Measurements from ENCODE around the gene CAMTA1. TPM values are rescaled to one million over a fixed set of nuclear protein-coding genes. Genes with fewer than 3 reads are reported as not detected.
A peak's percentile ranks its signal among the peaks of the same experiment; 100 is the strongest.

Gene CAMTA1
- total RNA-seq, 1 donor from 2014 or later = 67.9 TPM

DNA sequence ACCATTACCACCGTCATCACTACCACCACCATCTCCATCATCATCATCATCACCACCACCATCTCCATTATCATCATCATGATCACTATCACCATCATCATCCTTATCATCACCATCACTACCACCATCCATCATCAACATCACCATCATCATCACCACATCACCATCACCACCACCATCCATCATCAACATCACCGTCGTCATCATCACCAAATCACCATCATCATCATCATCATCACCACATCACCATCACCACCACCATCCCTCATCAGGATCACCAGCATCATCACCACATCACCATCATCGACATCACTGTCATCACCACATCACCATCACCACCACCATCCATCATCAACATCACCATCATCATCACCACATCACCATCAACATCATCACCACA lies 782.8 kb downstream of the CAMTA1 start:
- DNase-seq (ENCODE audit: low spot score) = no peak

DNA sequence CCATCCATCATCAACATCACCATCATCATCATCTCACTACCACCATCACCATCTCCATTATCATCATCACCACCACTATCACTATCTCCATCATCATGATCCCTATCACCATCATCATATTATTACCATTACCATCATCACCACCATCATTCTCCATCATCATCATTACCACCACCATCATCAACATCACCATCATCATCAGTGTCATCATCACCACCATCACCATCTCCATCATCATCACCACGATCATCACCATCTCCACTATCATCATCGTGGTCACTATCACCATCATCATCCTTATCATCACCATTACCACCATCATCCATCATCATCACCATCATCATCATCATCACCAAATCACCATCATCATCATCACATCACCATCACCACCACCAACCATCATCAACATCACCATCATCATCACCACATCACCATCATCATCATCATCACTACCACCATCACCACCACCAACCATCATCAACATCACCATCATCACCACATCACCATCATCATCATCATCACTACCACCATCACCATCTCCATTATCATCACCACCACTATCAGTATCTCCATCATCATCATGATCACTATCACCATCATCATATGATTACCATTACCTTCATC lies 783.8 kb downstream of the CAMTA1 start:
- DNase-seq (ENCODE audit: low spot score) = no peak

DNA sequence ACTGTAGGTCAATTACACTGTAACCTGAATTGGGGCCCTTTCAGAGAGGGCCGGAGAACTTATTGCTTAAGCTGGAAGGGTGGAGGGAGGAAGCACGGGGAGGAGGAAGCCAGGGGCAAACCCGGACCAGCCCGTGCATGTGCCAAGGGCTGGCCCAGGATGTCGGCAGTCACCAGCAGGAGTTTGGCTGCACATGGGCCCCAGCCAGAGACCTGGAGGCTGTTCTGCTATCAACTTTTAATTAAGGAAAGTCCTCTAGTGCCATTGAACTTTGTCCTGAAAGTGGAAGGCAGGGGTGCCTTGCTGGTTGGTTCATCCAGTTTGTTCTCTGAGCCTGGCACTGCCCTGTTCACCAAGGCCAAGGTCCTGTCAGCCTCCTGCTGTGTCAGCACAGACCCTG lies 785.1 kb downstream of the CAMTA1 start:
- DNase-seq (ENCODE audit: low spot score) = peak; percentile 56

- peak; percentile 86 for DNase-seq (ENCODE audit: low spot score)
Measured at GRCh38 chr1:7572654-7573152, 787.4 kb downstream of the CAMTA1 start.

- DNase-seq (ENCODE audit: low spot score) = no peak
Measured at GRCh38 chr1:7573481-7573880, 788.2 kb downstream of the CAMTA1 start.

DNA sequence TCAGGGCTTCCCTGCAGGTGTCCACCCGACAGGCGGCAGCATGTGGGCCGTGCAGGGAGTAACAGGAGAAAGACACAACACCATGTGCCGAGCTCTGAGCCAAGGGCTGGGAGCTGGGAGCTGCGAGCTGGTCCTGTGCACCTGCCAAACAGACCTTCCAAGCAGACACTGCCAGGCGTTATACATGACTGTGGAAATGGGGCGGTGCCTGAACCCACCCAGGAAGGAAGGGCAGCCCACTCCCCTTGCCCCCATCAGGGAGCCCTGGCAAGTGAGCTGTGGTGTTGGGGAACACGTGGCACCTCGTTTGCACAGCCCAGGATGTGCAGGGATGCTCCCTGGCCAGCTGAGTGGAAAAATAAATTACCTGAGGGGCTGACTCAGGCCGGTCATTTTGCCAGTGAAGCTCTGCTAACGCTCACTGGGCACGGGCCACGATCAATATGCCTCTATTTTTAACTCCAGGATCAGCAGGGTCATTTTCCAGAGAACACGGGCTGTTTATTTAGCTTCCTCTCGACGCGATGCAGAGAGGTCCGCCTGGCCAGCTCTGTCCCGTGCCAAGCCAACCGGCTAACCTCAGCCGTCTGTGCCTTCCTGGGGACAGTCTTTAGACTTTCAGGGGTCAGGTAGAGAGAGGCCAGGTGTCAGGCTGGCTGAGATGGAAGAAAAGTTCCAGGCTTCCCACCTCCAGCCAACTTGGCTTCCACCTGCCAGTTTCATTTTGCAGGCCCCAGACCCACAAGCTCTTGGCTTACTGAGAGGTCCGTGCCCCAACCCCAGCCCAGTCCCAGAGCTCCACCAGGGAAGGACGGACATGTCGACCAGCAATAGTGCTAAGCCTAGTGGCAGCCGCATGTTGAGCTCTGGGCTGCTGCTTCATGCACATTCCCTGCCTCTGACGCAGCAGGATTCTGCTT lies 789.1 kb downstream of the CAMTA1 start:
- DNase-seq (ENCODE audit: low spot score) = peak; percentile 91

- DNase-seq (ENCODE audit: low spot score) = no peak
Measured at GRCh38 chr1:7575041-7575400, 789.8 kb downstream of the CAMTA1 start.

DNA sequence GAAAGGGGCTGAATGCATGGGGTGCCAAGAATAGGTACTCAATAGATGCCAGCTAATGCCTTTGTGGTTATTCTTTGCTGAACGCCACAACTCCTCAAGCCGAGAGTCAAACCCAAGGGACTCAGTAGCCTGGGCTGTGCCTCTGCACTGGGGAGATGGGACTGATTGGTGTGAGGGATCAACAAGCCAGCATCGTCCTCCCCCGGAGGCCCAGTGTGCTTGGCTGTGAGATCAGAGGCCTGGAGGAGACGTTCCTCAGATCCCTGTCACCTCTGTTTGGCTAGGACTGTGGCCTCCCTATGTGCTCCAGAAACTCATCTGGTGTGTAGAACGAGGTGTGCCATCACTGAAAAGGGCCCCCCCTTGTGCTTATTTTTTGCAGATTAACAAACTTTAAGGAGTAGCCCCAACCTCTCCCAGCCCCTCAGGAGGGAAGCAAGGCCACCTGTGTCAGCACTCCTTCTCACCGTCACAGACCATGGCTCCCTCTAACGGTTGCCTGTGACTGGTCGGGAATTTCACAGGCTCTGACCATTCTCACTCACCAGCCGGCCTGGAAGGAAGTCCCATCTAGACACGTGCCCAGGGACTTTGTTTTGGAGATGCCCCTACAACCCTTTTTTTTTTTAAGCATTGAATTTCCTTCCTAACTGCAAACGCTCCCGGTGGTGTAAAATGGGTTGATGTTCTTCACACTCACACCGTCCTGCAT lies 791.8 kb downstream of the CAMTA1 start:
- peak; percentile 49 for DNase-seq (ENCODE audit: low spot score)

- DNase-seq (ENCODE audit: low spot score) = no peak
Measured at GRCh38 chr1:7578206-7578605, 793.0 kb downstream of the CAMTA1 start.

- DNase-seq (ENCODE audit: low spot score) = no peak
Measured at GRCh38 chr1:7579016-7579415, 793.8 kb downstream of the CAMTA1 start.

GRCh38 chr1:7579831-7580804 lies 794.9 kb downstream of the CAMTA1 start:
- DNase-seq (ENCODE audit: low spot score) = no peak

GRCh38 chr1:7580923-7581753 lies 795.9 kb downstream of the CAMTA1 start:
- no peak for DNase-seq (ENCODE audit: low spot score)

DNA sequence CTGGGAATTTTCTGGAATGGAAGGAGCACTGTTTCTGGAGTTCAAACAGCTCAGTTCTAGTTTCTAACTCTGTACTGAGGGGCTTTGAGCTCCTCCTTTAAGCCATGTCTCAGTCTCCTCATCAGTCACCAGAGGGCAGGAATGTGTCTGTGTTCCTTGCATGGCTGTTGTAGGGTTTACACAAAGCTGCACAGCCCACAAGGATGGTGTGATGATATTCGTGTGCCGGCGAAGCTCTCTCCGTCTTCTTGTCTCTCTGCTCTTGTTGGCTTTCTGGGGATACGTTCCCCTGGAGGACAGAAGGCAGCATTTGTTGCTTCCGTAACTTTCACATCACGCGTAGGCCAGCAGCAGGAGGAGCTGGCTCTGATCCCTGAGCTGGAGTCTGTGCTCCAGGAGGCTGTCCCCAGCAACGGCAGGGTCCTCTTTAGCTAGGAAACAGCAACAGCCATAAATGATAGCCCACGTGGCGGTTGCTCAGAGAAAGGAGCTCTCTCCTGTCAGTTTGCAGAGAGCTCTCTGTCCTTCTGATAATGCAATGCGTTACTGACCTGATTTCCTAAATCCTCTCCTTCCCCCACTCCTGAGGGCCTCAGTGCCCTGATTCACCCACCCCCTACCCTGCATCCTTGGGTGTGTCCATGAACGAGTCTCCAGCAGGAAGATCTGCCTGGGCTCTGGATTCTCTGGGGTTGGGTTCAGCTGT lies 796.7 kb downstream of the CAMTA1 start:
- DNase-seq (ENCODE audit: low spot score) = no peak

DNA sequence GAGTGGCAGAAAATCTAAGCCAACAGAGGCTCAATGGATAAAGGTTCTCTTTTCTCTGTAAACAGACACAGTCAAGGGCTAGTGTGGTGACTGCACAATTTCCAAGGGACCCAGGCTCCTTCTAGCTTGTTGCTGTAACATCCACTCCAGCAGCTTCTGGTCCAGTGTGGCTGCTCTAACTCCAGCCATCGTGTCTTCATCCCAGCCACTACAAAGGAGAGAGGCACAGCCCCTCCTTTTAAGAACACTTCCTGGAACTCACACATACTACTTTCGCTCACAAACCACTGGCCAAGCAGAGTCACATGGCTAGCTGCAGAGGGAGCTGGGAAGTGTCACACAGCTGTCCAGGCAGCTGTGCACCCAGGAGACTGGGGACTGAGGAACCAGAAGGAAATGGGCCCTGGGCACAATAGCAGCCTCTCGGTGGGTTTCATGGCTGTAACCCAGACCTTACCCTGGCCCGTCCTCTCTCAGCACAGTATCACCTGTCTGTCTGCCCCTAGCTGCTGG lies 797.3 kb downstream of the CAMTA1 start:
- DNase-seq (ENCODE audit: low spot score) = no peak

DNA sequence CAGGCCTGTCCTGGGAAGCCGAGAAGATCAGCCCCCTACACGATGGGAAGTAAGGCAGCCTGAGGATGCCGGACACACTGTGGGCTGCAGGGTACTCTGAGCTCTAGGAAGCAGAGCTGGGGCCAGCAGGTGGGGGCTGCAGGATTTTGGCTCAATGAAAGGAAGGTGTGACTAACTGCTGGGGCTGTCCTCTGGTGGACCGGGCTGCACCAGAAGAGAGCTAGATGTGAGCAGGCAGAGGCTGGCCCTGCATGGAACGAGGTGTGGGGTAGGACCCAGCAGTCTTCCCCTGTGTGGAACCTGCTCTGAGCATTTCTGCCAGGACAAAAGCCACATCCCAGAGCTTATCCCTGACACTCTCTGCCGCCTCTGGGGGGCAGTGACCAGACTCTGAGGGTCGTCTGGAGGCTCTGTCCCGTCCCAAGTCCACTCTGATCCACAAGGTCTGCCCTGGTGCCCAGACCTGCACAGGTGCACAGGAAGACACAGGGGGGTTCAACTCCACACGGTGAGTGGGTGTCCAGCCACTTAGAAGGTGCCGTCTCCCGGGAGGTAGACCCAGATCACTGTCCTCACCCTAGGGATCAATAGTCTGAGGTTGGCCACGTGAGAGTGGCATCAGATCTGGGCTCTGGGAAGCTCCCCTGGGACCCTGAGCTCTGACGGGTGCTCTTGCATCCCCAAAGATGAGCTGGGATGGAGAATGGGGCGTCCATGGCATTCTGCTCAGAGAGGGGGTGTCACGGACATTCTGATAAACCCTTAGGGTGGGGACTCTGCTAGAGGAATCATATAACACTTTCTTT lies 798.2 kb downstream of the CAMTA1 start:
- DNase-seq (ENCODE audit: low spot score) = no peak

- DNase-seq (ENCODE audit: low spot score) = no peak
Measured at GRCh38 chr1:7584157-7584556, 798.9 kb downstream of the CAMTA1 start.

GRCh38 chr1:7584643-7585042 lies 799.4 kb downstream of the CAMTA1 start:
- DNase-seq (ENCODE audit: low spot score) = no peak

DNA sequence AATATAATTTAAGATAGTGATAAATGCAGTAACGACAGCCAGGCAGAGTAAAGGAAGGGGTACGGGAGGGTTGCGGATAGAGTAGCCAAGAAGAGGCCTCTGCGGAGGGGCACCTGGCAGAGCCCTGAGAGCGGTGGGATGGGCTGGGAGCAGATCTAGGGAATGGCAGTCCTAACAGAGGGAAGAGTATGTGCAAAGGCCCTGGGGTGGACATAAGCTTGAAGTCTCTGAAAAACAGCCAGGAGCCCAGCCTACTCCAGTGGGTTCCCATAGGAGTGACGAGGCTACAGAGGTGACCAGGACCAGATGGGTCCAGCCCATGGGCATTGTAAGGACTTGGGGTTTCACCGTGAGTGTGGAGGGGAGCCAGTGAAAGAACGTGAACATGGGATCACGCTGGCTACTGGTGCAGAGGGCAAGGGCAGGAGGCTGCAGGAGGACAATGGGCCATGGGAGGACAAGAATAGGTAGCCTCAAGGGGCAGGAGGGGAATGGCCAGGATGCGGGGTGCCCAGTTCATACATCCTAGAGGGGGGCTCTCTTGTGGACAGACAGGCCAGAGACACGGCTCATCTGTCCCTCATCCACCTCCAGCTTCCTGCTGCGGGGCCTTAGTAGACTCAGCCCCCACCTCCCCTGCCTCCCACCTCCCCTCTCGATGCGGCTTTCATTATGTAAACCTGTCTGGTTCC lies 800.1 kb downstream of the CAMTA1 start:
- DNase-seq (ENCODE audit: low spot score) = no peak

Measured in mucosa of gallbladder (tissue), 1 donor.